GM12891 (cell line): Measurements from ENCODE around the gene DCST2.

Experiments used
- PAX5 ChIP-seq: IDR thresholded peaks from 2 replicates; pipeline ENCODE4 v1.6.1; 2011; ENCODE audit warnings: low read length, moderate library complexity, mild to moderate bottlenecking; ENCODE audit not compliant: insufficient read depth, severe bottlenecking
- POLR2A ChIP-seq: IDR thresholded peaks from 2 replicates; pipeline ENCODE4 v1.6.1; 2011; ENCODE audit warnings: low read depth, low read length, control low read depth
- POLR2AphosphoS5 ChIP-seq: IDR thresholded peaks from 2 replicates; pipeline ENCODE4 v1.6.1; 2011; ENCODE audit warnings: low read depth, low read length, control low read depth
- POU2F2 ChIP-seq: IDR thresholded peaks from 2 replicates; pipeline ENCODE4 v1.6.1; 2011; ENCODE audit warnings: low read depth, mild to moderate bottlenecking, control low read depth, low read length, moderate library complexity
- SPI1 ChIP-seq: IDR thresholded peaks from 2 replicates; pipeline ENCODE4 v1.6.1; 2011; ENCODE audit warnings: low read depth, low read length, control low read depth
- TAF1 ChIP-seq: IDR thresholded peaks from 2 replicates; pipeline ENCODE4 v1.6.1; 2011; ENCODE audit warnings: low read depth, low read length, control low read depth

- TF ChIP-seq POLR2A (no peak), PAX5 (no peak), TAF1 (no peak), POLR2AphosphoS5 (no peak), SPI1 (no peak), POU2F2 (no peak)
Observed at GRCh38 chr1:154972517-154973343, 60.9 kb downstream of the DCST2 start.
